Stimulated activated CD8-positive, alpha-beta memory T cell treated with anti-CD3 and anti-CD28 coated beads, Interleukin-4, amount 100 ng/mL, for 1 hour (primary cell): ENCODE results near the gene ZAR1.

Source experiments
- DNase-seq, 2 donors: peaks; one replicate each; pipeline ENCODE4 v3.0.0-alpha.2; 2020; ENCODE audit warnings: low read depth in 2 of 2, low spot score in 1 of 2

ZAR1 gene

GRCh38 chr4:48489683-48490011, 405 bp upstream of the ZAR1 start:
- DNase-seq = no peak

GRCh38 chr4:48490680-48491513, 845 bp downstream of the ZAR1 start:
- no peak for DNase-seq

- DNase-seq = no peak
Measured at GRCh38 chr4:48491514-48492176, 1.6 kb downstream of the ZAR1 start.

GRCh38 chr4:48493452-48494100, 3.5 kb downstream of the ZAR1 start:
- DNase-seq = no peak

- DNase-seq = no peak
Measured at GRCh38 chr4:48495941-48496340, 5.9 kb downstream of the ZAR1 start.

GRCh38 chr4:48498895-48499294, 8.8 kb downstream of the ZAR1 start:
- no peak for DNase-seq

- no peak for DNase-seq
Measured at GRCh38 chr4:48499551-48500066, 9.6 kb downstream of the ZAR1 start.

GRCh38 chr4:48503233-48504025, 13.4 kb downstream of the ZAR1 start:
- DNase-seq = no peak

DNA sequence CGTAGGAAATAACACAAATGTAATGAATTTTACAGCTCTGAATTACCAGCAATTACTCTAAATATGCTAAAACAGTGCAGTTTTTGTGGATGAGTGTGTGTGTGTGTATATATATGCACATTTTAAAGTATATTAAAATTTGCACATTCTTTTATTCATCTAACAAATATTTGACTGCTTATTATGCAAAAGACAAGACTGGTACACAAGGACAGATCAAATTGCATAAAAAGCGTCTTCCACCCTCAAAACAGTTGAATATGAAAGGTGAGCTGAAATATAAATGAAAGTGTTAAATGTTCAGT, 13.9 kb downstream of the ZAR1 start:
- no peak for DNase-seq

DNA sequence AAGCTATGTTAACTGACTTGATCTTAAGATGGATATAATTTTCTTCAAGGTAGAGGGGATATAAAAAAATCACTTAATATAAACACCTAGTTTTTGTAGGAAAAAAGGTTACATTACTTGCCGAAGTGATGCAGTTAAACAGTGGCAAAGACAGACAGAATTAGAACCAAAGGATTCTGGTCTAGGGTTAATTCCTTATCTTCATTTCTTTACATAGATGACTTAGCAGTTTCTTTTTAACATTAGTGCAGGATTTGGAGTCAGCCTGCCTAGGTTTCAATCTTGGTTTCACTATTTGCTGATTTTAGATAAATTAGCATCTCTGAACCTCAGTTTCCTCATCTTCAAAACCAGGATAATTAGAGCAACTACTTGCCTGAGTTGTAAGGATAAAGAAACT, 14.3 kb downstream of the ZAR1 start:
- no peak for DNase-seq

- no peak for DNase-seq
Measured at GRCh38 chr4:48506716-48507115, 16.7 kb downstream of the ZAR1 start.

- no peak for DNase-seq
Measured at GRCh38 chr4:48509543-48509942, 19.5 kb downstream of the ZAR1 start.

DNA sequence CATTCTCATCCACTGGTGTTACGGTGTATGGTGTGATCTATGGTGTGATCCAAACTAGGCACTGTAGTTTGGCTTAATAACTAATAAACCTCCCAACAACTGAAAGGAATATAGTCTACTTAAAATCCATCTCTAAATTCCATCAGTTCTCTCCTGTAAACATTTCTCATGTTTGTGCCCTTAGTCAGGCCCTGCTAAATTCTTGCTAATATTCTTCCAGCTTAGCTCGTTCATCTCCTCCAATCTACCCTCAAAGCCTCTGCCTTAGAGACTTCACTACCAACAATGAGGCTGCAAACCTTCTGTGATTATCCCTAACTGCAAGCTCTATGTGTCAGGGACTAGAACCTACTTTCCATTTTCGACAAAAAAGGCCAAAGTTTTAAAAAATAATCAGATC, 28.1 kb downstream of the ZAR1 start:
- no peak for DNase-seq

GRCh38 chr4:48526406-48526805, 36.4 kb downstream of the ZAR1 start:
- no peak for DNase-seq

DNA sequence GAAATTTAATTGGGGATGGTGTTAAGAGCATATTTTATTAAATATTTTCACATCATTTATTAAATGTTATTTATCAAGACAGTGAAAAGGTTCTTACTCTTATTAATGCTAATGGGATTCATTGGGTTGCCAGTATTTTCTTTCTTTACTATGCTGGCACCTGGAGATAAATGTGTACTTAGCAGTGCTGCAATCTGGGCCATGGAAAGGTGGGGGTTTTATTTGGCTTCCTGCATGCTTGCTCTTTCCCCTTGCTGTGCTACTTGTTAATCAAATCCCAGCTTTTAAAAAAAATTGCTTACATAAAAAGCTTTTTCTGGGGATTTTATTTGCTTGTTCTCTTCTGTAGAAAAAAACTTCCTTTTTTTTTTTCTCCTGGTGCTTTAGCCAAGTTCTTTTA, 48.3 kb downstream of the ZAR1 start:
- DNase-seq = no peak

DNA sequence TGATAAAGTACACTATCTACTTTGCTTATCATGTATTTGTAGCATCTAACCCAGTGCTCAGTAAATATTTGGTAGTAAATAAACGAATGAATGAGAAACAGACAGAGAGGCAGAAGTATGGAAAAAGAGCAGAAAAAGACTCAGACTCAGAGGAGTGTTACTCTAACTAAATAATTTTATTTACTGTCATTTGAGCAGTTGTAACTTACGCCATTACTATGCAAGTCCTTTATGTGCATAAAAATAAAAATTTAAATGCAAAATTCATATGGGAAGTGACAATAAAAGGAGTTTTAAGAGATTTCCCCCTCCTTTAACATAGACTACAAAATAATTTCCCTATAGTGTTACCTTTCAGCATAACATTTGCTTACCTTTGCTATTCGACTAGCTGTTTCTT, 49.5 kb downstream of the ZAR1 start:
- DNase-seq = no peak

DNA sequence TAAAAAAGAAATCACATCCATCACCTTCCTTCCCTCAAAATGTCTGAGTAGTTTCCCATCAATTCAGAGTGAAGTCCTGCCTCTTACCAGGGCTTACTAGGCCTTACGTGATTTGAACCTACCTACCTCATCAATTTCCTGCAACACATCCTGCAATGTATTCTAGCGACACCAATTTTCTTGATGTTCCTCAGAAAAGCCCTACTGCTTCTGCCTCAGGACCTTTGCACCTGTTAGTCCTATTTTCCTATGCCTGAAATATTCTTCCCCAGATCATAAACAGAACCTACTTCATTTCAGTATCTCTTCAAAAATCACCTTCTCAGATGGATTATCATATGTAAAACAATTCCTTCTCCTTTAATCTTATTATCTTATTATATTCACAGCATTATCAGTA, 52.8 kb downstream of the ZAR1 start:
- DNase-seq = no peak

DNA sequence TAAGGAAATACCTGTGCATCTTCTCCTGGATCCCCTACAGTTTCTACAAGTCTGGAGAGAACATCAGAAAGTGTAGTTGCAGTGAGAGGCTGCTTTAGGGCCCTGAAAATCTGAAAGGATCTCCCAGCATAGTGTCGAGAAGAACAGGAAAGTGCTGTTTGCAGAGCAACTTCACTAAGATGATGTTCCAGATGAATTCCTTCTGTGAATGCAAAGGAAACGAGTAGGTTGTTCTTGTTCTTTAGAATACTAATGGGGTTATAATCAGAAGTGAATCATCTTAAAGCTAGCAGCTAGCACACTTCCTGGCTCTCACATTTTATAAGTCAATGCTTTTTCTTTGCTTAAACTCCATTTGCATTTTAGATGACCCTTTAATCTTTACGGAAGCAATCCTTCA, 53.7 kb downstream of the ZAR1 start:
- DNase-seq = no peak
